ENCODE measurements around the gene ALMS1.
A peak's percentile ranks its signal among the peaks of the same experiment; 100 is the strongest.
"Not testable (repeated sequence)": the region's sequence is repeated elsewhere in the genome, so short reads cannot be mapped to it uniquely, and the experiment has no call there.

The ALMS1 gene

DNA sequence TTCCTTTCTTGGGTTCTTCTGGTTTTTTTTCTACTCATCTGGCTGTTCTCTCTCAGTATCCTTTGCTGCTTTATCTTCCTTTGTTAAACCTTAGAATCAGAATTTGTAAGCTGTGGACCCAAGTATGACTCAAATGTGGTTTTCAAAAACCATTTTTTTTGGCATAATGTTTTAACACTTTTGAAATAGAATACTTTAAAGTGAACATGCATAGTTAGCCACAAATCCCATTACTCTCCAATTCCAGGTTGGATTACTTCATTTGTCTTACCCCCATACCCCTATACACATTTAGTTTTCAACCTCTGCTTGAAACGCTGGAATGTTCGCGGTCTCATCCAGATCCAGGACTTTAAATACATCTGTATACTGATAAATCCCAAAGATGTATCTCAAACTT lies 29.1 kb downstream of the ALMS1 start:
- FAIRE-seq (no peak), DNase-seq (ENCODE audit: insufficient read length) (no peak)
- no peak for TF ChIP-seq POLR2AphosphoS5 (IDR thresholded peaks at IDR 0.05; ENCODE audit: low read depth, low read length)
- no peak for TF ChIP-seq TAF1 (IDR thresholded peaks at IDR 0.05; ENCODE audit: borderline replicate concordance, low read depth, low read length)
- TF ChIP-seq POLR2A (IDR thresholded peaks at IDR 0.05; ENCODE audit: low read depth, low read length) = no peak

DNA sequence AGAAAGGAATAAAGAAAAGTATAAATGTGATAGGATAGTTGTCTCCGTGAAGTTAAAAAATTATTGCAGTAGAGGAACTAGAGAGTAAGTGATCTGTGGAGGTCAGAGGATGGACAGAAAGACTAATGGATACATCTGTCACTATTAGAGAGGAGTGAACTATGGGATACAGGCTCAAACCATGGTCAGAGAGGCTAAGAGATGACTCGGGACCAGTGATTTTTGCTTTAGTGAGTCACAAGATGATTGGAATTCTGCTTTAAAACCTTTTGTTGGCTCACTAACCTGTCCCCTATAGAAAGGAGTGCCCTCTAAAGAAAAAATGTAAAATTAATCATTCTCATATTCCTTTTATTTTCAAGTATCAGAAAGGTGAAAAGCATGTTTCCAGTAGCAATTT lies 30.3 kb downstream of the ALMS1 start:
- TF ChIP-seq POLR2AphosphoS5 (IDR thresholded peaks at IDR 0.05; ENCODE audit: low read depth, low read length) (no peak), POLR2A (IDR thresholded peaks at IDR 0.05; ENCODE audit: low read depth, low read length) (no peak), TAF1 (IDR thresholded peaks at IDR 0.05; ENCODE audit: borderline replicate concordance, low read depth, low read length) (no peak)
- no peak for DNase-seq (ENCODE audit: insufficient read length)
- FAIRE-seq = no peak

DNA sequence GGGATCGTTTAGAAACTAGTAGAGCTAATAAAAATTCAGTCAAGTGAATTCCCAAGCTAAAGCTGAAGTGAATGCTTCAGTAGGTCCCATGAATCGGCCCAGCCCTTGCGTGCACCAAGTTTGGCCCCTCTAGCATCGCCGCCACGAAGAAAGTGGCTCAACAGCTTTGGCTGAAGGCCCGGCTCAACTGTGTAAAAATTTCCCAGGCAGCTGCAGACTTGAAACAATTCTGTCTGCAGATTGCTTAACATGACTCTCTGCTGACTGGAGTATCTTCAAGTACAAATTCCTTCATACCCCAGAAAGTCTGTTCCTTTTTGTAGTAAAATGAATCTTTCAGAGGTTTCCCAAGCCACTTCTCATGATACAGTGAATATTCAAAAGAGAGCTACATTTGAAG lies 32.7 kb downstream of the ALMS1 start:
- DNase-seq (ENCODE audit: insufficient read length) (no peak), FAIRE-seq (no peak)
- TF ChIP-seq TAF1 (IDR thresholded peaks at IDR 0.05; ENCODE audit: borderline replicate concordance, low read depth, low read length) (no peak), POLR2A (IDR thresholded peaks at IDR 0.05; ENCODE audit: low read depth, low read length) (no peak), POLR2AphosphoS5 (IDR thresholded peaks at IDR 0.05; ENCODE audit: low read depth, low read length) (no peak)

DNA sequence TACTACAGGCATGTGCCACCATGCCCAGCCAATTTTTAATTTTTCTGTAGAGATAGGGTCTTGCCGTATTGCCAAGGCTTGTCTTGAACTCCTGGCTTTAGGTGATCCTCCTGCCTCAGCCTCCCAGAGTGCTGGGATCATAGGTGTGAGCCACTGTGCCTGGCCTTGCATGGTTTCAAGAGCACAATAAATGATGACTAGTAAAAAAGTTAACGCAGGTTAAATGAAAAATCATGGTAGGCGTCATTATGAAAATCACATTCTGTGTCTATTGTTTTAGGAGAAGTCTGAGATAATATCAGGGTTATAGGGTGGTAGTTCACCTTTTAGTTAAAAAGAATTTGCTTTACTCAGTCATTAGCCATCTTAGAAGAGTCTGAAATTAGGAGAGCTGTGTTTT lies 38.3 kb downstream of the ALMS1 start:
- TF ChIP-seq POLR2AphosphoS5 (IDR thresholded peaks at IDR 0.05; ENCODE audit: low read depth, low read length) = no peak
- TF ChIP-seq TAF1 (IDR thresholded peaks at IDR 0.05; ENCODE audit: borderline replicate concordance, low read depth, low read length) = no peak
- DNase-seq (ENCODE audit: insufficient read length) (no peak), FAIRE-seq (no peak)

DNA sequence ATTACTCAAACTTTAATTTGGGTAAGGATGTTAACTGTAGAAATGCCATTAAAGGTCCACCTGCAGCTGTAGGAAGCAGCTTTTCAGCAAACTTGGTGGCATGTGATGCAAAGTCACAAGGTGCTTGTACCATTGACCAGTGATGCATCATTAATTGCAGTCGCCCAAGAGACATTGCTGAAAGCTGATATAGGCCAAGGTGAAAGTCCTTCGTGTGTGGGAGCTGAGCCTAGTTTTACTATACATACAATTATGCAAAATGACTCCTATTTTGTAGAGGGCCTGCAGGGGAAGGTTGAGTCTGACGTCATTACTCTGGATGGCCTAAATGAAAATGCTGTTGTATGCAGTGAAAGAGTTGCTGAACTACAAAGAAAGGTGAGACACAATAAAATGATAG lies 40.5 kb downstream of the ALMS1 start:
- no peak for FAIRE-seq
- TF ChIP-seq TAF1 (IDR thresholded peaks at IDR 0.05; ENCODE audit: borderline replicate concordance, low read depth, low read length) (no peak), POLR2A (IDR thresholded peaks at IDR 0.05; ENCODE audit: low read depth, low read length) (no peak), POLR2AphosphoS5 (IDR thresholded peaks at IDR 0.05; ENCODE audit: low read depth, low read length) (no peak)

DNA sequence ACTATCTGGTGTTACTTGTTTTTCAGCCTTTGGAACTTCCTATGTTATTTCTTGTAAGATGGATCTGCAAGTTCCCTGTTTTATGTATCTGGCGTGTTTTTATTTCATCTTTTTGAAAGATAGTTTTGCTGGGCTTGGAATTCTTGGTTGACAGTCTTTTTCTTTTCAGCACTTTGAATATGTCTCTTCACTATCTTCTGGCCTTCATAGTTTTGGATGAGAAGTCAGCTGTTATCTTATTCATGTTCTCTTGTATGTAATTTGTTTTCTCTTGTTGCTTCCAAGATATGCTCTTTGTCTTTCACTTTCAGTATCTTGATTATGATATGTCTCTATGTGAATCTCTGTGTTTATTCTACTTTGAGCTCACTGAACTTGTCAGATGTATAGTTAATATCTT lies 50.4 kb downstream of the ALMS1 start:
- TF ChIP-seq TAF1 (IDR thresholded peaks at IDR 0.05; ENCODE audit: borderline replicate concordance, low read depth, low read length) (no peak), POLR2A (IDR thresholded peaks at IDR 0.05; ENCODE audit: low read depth, low read length) (no peak), POLR2AphosphoS5 (IDR thresholded peaks at IDR 0.05; ENCODE audit: low read depth, low read length) (no peak)
- DNase-seq (ENCODE audit: insufficient read length) = no peak
- FAIRE-seq = peak; percentile 17

More for the DNA sequence above, 40.5 kb downstream of the ALMS1 start:
- DNase-seq (ENCODE audit: insufficient read length) = no peak

DNA sequence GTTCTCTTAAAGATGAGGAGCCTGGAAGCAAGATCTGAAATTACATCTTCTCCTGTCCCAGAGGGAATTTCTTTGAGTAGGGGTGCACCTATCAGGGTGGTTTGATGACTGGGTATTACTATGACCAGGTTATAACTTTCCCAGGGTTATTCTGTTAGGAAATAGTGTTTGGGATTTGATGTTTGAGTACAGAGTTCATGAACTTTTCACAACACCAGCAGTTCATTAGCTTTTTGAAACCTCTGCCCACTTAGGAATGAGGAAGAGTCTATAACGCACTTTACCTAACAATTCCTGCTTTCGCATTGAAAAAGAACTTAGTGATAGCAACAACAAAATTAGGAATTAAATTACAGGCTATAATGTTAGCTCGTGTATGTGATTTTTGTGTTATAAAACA lies 58.6 kb downstream of the ALMS1 start:
- DNase-seq (ENCODE audit: insufficient read length) (no peak), FAIRE-seq (no peak)
- TF ChIP-seq POLR2AphosphoS5 (IDR thresholded peaks at IDR 0.05; ENCODE audit: low read depth, low read length) = no peak
- no peak for TF ChIP-seq POLR2A (IDR thresholded peaks at IDR 0.05; ENCODE audit: low read depth, low read length)
- TF ChIP-seq TAF1 (IDR thresholded peaks at IDR 0.05; ENCODE audit: borderline replicate concordance, low read depth, low read length) = no peak

DNA sequence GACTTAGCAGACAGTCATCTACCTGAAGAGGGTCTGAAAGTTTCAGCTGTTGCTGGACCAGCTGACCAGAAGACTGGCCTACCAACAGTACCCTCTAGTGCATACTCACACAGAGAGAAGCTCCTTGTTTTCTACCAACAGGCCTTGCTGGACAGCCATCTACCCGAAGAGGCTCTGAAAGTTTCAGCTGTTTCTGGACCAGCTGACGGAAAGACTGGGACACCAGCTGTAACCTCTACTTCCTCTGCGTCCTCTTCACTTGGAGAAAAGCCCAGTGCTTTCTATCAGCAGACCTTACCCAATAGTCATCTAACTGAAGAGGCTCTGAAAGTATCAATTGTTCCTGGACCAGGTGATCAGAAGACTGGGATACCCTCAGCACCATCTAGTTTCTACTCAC lies 63.2 kb downstream of the ALMS1 start:
- TF ChIP-seq POLR2A (IDR thresholded peaks at IDR 0.05; ENCODE audit: low read depth, low read length) = no peak
- no peak for TF ChIP-seq POLR2AphosphoS5 (IDR thresholded peaks at IDR 0.05; ENCODE audit: low read depth, low read length)
- TF ChIP-seq TAF1 (IDR thresholded peaks at IDR 0.05; ENCODE audit: borderline replicate concordance, low read depth, low read length) = no peak
- DNase-seq (ENCODE audit: insufficient read length) = no peak

DNA sequence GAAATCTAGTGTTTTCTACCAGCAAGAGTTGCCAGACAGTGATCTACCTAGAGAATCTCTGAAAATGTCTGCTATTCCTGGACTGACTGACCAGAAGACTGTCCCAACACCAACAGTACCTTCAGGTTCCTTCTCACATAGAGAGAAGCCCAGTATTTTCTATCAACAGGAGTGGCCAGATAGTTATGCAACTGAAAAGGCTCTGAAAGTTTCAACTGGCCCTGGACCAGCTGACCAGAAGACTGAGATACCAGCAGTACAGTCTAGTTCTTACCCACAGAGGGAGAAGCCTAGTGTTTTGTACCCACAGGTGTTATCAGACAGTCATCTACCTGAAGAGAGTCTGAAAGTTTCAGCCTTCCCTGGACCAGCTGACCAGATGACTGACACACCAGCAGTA lies 63.8 kb downstream of the ALMS1 start:
- DNase-seq (ENCODE audit: insufficient read length) = no peak
- FAIRE-seq = no peak
- TF ChIP-seq POLR2AphosphoS5 (IDR thresholded peaks at IDR 0.05; ENCODE audit: low read depth, low read length) = no peak
- TF ChIP-seq TAF1 (IDR thresholded peaks at IDR 0.05; ENCODE audit: borderline replicate concordance, low read depth, low read length) = no peak
- TF ChIP-seq POLR2A (IDR thresholded peaks at IDR 0.05; ENCODE audit: low read depth, low read length) = no peak

More for the DNA sequence above, 63.2 kb downstream of the ALMS1 start:
- peak; percentile 33 for FAIRE-seq

DNA sequence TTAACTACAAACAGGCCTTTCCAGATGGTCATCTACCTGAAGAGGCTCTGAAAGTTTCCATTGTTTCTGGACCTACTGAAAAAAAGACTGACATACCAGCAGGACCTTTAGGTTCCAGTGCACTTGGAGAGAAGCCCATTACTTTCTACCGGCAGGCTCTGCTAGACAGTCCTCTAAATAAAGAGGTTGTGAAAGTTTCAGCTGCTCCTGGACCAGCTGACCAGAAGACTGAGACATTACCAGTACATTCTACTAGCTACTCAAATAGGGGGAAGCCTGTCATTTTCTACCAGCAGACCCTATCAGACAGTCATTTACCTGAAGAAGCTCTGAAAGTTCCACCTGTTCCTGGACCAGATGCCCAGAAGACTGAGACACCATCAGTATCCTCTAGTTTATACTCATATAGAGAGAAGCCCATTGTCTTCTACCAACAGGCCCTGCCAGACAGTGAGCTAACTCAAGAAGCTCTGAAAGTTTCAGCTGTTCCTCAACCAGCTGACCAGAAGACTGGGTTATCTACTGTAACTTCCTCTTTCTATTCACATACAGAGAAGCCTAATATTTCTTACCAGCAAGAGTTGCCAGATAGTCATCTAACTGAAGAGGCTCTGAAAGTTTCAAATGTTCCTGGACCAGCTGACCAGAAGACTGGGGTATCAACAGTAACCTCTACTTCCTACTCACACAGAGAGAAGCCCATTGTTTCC lies 65.8 kb downstream of the ALMS1 start:
- peak; percentile 2 for DNase-seq (ENCODE audit: insufficient read length)

DNA sequence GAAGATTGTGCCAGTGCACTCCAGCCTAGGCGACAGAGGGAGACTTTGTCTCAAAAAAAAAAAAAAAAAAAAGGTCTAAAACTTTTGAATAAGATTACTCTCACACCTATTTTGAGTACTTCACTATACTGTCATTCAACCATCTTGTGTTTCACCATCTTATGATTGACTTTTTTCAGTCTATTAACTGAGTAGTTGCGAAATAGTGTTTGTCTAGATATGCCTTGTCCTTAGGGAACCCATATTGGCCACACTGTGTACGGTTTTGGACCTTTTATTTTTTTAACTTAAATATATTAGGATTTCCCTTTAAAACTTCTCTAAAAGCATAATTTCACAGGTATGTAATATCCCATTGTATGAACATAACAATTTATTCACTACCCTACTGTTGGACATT lies 72.3 kb downstream of the ALMS1 start:
- no peak for DNase-seq (ENCODE audit: insufficient read length)
- no peak for FAIRE-seq
- no peak for TF ChIP-seq POLR2AphosphoS5 (IDR thresholded peaks at IDR 0.05; ENCODE audit: low read depth, low read length)
- TF ChIP-seq TAF1 (IDR thresholded peaks at IDR 0.05; ENCODE audit: borderline replicate concordance, low read depth, low read length) = no peak
- no peak for TF ChIP-seq POLR2A (IDR thresholded peaks at IDR 0.05; ENCODE audit: low read depth, low read length)

More for the DNA sequence above, 65.8 kb downstream of the ALMS1 start:
- TF ChIP-seq POLR2A (IDR thresholded peaks at IDR 0.05; ENCODE audit: low read depth, low read length) (no peak), POLR2AphosphoS5 (IDR thresholded peaks at IDR 0.05; ENCODE audit: low read depth, low read length) (no peak), TAF1 (IDR thresholded peaks at IDR 0.05; ENCODE audit: borderline replicate concordance, low read depth, low read length) (no peak)
- peak; percentile 40 for FAIRE-seq

DNA sequence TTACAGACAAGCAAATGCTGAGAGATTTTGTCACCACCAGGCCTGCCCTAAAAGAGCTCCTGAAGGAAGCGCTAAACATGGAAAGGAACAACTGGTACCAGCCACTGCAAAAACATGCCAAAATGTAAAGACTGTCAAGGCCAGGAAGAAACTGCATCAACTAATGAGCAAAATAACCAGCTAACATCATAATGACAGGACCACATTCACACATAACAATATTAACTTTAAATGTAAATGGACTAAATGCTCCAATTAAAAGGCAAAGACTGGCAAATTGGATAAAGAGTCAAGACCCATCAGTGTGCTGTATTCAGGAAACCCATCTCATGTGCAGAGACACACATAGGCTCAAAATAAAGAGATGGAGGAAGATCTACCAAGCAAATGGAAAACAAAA lies 76.8 kb downstream of the ALMS1 start:
- DNase-seq (ENCODE audit: insufficient read length); FAIRE-seq: not testable (repeated sequence)

DNA sequence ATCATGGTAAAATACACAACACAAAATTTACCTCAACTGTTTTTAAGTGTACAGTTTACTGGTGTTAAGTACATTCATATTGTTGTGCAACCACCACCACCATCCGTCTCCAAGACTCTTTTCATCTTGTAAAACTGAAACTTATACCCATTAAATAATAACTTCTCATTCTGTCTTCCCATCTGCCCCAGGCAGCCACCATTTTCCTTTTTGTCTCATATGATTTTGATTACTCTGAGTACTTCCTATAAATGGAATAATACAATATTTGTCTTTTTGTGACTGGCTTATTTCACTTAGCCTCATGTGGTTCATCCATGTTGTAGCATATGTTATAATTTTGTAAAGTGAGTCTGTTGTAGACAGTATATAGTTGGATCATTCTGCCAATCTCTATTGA lies 82.7 kb downstream of the ALMS1 start:
- FAIRE-seq = no peak
- no peak for TF ChIP-seq POLR2A (IDR thresholded peaks at IDR 0.05; ENCODE audit: low read depth, low read length)
- no peak for TF ChIP-seq TAF1 (IDR thresholded peaks at IDR 0.05; ENCODE audit: borderline replicate concordance, low read depth, low read length)
- TF ChIP-seq POLR2AphosphoS5 (IDR thresholded peaks at IDR 0.05; ENCODE audit: low read depth, low read length) = no peak
- DNase-seq (ENCODE audit: insufficient read length) = no peak

DNA sequence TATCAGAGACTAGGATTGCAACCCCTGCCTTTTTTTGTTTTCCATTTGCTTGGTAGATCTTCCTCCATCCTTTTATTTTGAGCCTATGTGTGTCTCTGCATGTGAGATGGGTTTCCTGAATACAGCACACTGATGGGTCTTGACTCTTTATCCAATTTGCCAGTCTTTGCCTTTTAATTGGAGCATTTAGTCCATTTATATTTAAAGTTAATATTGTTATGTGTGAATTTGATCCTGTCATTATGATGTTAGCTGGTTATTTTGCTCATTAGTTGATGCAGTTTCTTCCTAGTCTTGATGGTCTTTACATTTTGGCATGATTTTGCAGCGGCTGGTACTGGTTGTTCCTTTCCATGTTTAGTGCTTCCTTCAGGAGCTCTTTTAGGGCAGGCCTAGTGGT lies 98.2 kb downstream of the ALMS1 start:
- FAIRE-seq = not testable (repeated sequence)

More for the DNA sequence above, 98.2 kb downstream of the ALMS1 start:
- not testable (repeated sequence) for DNase-seq (ENCODE audit: insufficient read length)

Data from GM12892 (cell line).